ENCODE results near the gene SLC30A10. TPM values are rescaled to one million over a fixed set of nuclear protein-coding genes. Genes with fewer than 3 reads are reported as not detected.
A peak's percentile ranks its signal among the peaks of the same experiment; 100 is the strongest.

SLC30A10 gene
- total and polyA plus RNA-seq, 2 of the 13 experiments (the other 11 are each of a cell fraction or from before 2014, with no cell fraction given) = 20.9 to 30.2 TPM

- 0 out of 2 replicates have a peak, but pooled peaks have one; percentile 8 for TF ChIP-seq ZNF616 (CRISPR knock-in tag; IDR thresholded peaks at IDR 0.05; ENCODE audit: low read depth)
- no peak for TF ChIP-seq ZNF207 (IDR thresholded peaks at IDR 0.05; ENCODE audit: borderline replicate concordance)
- peak; percentile 62 for TF ChIP-seq GATAD2A (CRISPR knock-in tag; IDR thresholded peaks at IDR 0.05)
- TF ChIP-seq IRX3 (CRISPR knock-in tag; IDR thresholded peaks at IDR 0.05; ENCODE audit: borderline replicate concordance, low read depth) = 0 out of 2 replicates have a peak, but pooled peaks have one; percentile 84
- TF ChIP-seq ZSCAN31 (CRISPR knock-in tag; IDR thresholded peaks at IDR 0.05; ENCODE audit: low read depth) = peak; percentile 66; the same call in 1 of the 2 replicates
- TF ChIP-seq ZNF792 (CRISPR knock-in tag; IDR thresholded peaks at IDR 0.05) = no peak
- no peak for TF ChIP-seq NBN (conservative IDR thresholded peaks at IDR 0.05)
- 0 out of 2 replicates have a peak, but pooled peaks have one; percentile 32 for TF ChIP-seq CHCHD3 (CRISPR knock-in tag; IDR thresholded peaks at IDR 0.05)
- no peak for TF ChIP-seq ETS1 (CRISPR knock-in tag; IDR thresholded peaks at IDR 0.05)
- no peak for TF ChIP-seq ZBTB38 (CRISPR knock-in tag; IDR thresholded peaks at IDR 0.05)
- peak; percentile 59 for TF ChIP-seq YY1 (IDR thresholded peaks at IDR 0.05; ENCODE audit: insufficient read depth, insufficient replicate concordance, low read depth, low read length)
- TF ChIP-seq ZMAT5 (CRISPR knock-in tag; IDR thresholded peaks at IDR 0.05; ENCODE audit: borderline replicate concordance, low read depth) = no peak
- peak; percentile 35; the same call in 1 of the 2 replicates for TF ChIP-seq TFAP4 (IDR thresholded peaks at IDR 0.05; ENCODE audit: borderline replicate concordance, low read depth)
- TF ChIP-seq ZNF644 (CRISPR knock-in tag; IDR thresholded peaks at IDR 0.05; ENCODE audit: low read depth) = no peak
- TF ChIP-seq FOSL2 (CRISPR knock-in tag; IDR thresholded peaks at IDR 0.05) = peak; percentile 19; the same call in 1 of the 2 replicates
- TF ChIP-seq SSRP1 (CRISPR knock-in tag; IDR thresholded peaks at IDR 0.05) = no peak
- TF ChIP-seq ZBTB46 (CRISPR knock-in tag; IDR thresholded peaks at IDR 0.05; ENCODE audit: borderline replicate concordance) = 0 out of 2 replicates have a peak, but pooled peaks have one; percentile 38
- no peak for TF ChIP-seq PAWR (CRISPR knock-in tag; IDR thresholded peaks at IDR 0.05; ENCODE audit: borderline replicate concordance)
- TF ChIP-seq SKIL (CRISPR knock-in tag; IDR thresholded peaks at IDR 0.05; ENCODE audit: borderline replicate concordance) = 0 out of 2 replicates have a peak, but pooled peaks have one; percentile 60
- TF ChIP-seq ZMYM2 (CRISPR knock-in tag; IDR thresholded peaks at IDR 0.05) = no peak; the same call in 1 of the 2 replicates
- TF ChIP-seq NFATC3 (CRISPR knock-in tag; IDR thresholded peaks at IDR 0.05) = no peak
- no peak for TF ChIP-seq ETV6 (CRISPR knock-in tag; conservative IDR thresholded peaks at IDR 0.05)
- TF ChIP-seq SOX5 (CRISPR knock-in tag; IDR thresholded peaks at IDR 0.05; ENCODE audit: borderline replicate concordance) = 0 out of 2 replicates have a peak, but pooled peaks have one; percentile 10
- TF ChIP-seq KDM1A (CRISPR knock-in tag; IDR thresholded peaks at IDR 0.05) = no peak
- TF ChIP-seq ZNF33A (CRISPR knock-in tag; IDR thresholded peaks at IDR 0.05; ENCODE audit: borderline replicate concordance) = no peak
These were observed at the start of gene SLC30A10 (continued) for GRCh38 chr1:219927956-219928790.
